ENCODE data around the gene SH3BGRL.
"Not testable (repeated sequence)": the region's sequence is repeated elsewhere in the genome, so short reads cannot be mapped to it uniquely, and the experiment has no call there.

SH3BGRL gene

GRCh38 chrX:81337805-81338204 lies 135.9 kb downstream of the SH3BGRL start:
- Histone ChIP-seq H3K4me3 (ENCODE audit: severe bottlenecking) (no peak overlapping the region), H3K36me3 (ENCODE audit: low read depth) (no peaks in the 10 kb centered on the region), H3K27me3 (ENCODE audit: insufficient read depth, poor library complexity, severe bottlenecking) (no peaks in the 10 kb centered on the region), H3K4me1 (ENCODE audit: insufficient read depth, poor library complexity, severe bottlenecking) (no peaks in the 10 kb centered on the region), H3K9me3 (ENCODE audit: severe bottlenecking) (no peaks in the 10 kb centered on the region), H3K27ac (ENCODE audit: poor library complexity, severe bottlenecking) (no peak overlapping the region)
- ATAC-seq (ENCODE audit: low read depth) = no peak
- DNase-seq (ENCODE audit: low spot score) = no peak
- TF ChIP-seq, protein P1, sequence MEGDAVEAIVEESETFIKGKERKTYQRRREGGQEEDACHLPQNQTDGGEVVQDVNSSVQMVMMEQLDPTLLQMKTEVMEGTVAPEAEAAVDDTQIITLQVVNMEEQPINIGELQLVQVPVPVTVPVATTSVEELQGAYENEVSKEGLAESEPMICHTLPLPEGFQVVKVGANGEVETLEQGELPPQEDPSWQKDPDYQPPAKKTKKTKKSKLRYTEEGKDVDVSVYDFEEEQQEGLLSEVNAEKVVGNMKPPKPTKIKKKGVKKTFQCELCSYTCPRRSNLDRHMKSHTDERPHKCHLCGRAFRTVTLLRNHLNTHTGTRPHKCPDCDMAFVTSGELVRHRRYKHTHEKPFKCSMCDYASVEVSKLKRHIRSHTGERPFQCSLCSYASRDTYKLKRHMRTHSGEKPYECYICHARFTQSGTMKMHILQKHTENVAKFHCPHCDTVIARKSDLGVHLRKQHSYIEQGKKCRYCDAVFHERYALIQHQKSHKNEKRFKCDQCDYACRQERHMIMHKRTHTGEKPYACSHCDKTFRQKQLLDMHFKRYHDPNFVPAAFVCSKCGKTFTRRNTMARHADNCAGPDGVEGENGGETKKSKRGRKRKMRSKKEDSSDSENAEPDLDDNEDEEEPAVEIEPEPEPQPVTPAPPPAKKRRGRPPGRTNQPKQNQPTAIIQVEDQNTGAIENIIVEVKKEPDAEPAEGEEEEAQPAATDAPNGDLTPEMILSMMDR (IDR thresholded peaks at IDR 0.05; ENCODE audit: poor library complexity, severe bottlenecking) = no peak

DNA sequence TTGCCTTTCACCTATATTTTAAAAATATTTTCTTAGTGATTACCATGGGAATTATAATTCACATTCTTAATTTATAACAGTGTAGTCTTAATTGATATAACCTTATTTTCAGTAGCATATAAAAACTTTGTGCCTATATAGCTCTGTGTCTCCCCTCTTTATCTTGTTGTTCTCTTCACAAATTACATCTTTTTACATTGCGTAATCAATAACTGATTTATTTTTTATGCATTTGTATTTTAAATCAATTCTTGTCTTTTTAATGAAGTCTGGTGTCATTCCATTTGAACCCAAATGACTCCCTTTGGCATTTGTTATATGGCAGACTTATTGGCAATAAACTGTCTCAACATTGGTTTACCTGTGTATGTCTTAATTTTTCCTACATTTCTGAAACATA lies 137.0 kb downstream of the SH3BGRL start:
- no peaks in the 10 kb centered on the region for H3K4me1 ChIP-seq (ENCODE audit: insufficient read depth, poor library complexity, severe bottlenecking)
- no peaks in the 10 kb centered on the region for H3K27me3 ChIP-seq (ENCODE audit: insufficient read depth, poor library complexity, severe bottlenecking)
- DNase-seq (ENCODE audit: low spot score) (no peak), ATAC-seq (ENCODE audit: low read depth) (no peak)
- H3K36me3 ChIP-seq (ENCODE audit: low read depth) = no peaks in the 10 kb centered on the region
- H3K4me3 ChIP-seq (ENCODE audit: severe bottlenecking) = no peak overlapping the region
- H3K9me3 ChIP-seq (ENCODE audit: severe bottlenecking) = no peaks in the 10 kb centered on the region
- TF ChIP-seq, protein P1 (IDR thresholded peaks at IDR 0.05; ENCODE audit: poor library complexity, severe bottlenecking) = no peak
- no peak overlapping the region for H3K27ac ChIP-seq (ENCODE audit: poor library complexity, severe bottlenecking)

- DNase-seq (ENCODE audit: low spot score); H3K36me3 ChIP-seq (ENCODE audit: low read depth); ATAC-seq (ENCODE audit: low read depth); H3K9me3 ChIP-seq (ENCODE audit: severe bottlenecking); H3K27me3 ChIP-seq (ENCODE audit: insufficient read depth, poor library complexity, severe bottlenecking); H3K4me1 ChIP-seq (ENCODE audit: insufficient read depth, poor library complexity, severe bottlenecking); H3K27ac ChIP-seq (ENCODE audit: poor library complexity, severe bottlenecking); H3K4me3 ChIP-seq (ENCODE audit: severe bottlenecking): not testable (repeated sequence)
These were observed 143.4 kb downstream of the SH3BGRL start for GRCh38 chrX:81345296-81345695.
